Effector CD8-positive, alpha-beta T cell (primary cell): Measurements from ENCODE around the gene PROZ.
"Not testable (repeated sequence)": the region's sequence is repeated elsewhere in the genome, so short reads cannot be mapped to it uniquely, and the experiment has no call there.

Experiments
- DNase-seq: peaks from one replicate; lab custom pipeline; 2025; lab: John Stamatoyannopoulos, UW

The PROZ gene

GRCh38 chr13:113157206-113157928, 1.1 kb upstream of the PROZ start:
- DNase-seq: no peak

- DNase-seq: no peak
Observed at GRCh38 chr13:113158946-113159345, 498 bp downstream of the PROZ start.

GRCh38 chr13:113159701-113160100, 1.3 kb downstream of the PROZ start:
- no peak for DNase-seq

- no peak for DNase-seq
Observed at GRCh38 chr13:113160983-113161382, 2.5 kb downstream of the PROZ start.

- DNase-seq: no peak
Observed at GRCh38 chr13:113161433-113161832, 3.0 kb downstream of the PROZ start.

GRCh38 chr13:113161975-113162374, 3.5 kb downstream of the PROZ start:
- not testable (repeated sequence) for DNase-seq

- DNase-seq: no peak
Observed at GRCh38 chr13:113162783-113163685, 4.6 kb downstream of the PROZ start.

- DNase-seq: no peak
Observed at GRCh38 chr13:113164492-113164891, 6.0 kb downstream of the PROZ start.

GRCh38 chr13:113166266-113166665, 7.8 kb downstream of the PROZ start:
- no peak for DNase-seq

- DNase-seq: no peak
Observed at GRCh38 chr13:113166681-113167080, 8.2 kb downstream of the PROZ start.

- no peak for DNase-seq
Observed at GRCh38 chr13:113167155-113167554, 8.7 kb downstream of the PROZ start.

- DNase-seq: no peak
Observed at GRCh38 chr13:113167575-113167974, 9.1 kb downstream of the PROZ start.

GRCh38 chr13:113168211-113168610, 9.8 kb downstream of the PROZ start:
- DNase-seq: no peak

- no peak for DNase-seq
Observed at GRCh38 chr13:113169277-113170272, 11.1 kb downstream of the PROZ start.

- no peak for DNase-seq
Observed at GRCh38 chr13:113170511-113170910, 12.1 kb downstream of the PROZ start.

- no peak for DNase-seq
Observed at GRCh38 chr13:113171250-113172125, 13.0 kb downstream of the PROZ start.

GRCh38 chr13:113172419-113172926, 14.0 kb downstream of the PROZ start:
- DNase-seq: no peak

- DNase-seq: no peak
Observed at GRCh38 chr13:113176280-113176679, 17.8 kb downstream of the PROZ start.

GRCh38 chr13:113176822-113177221, 18.4 kb downstream of the PROZ start:
- DNase-seq: no peak

- no peak for DNase-seq
Observed at GRCh38 chr13:113178070-113178895, 19.8 kb downstream of the PROZ start.
